HUDEP-2 (cell line): ENCODE results near the gene NEU4.

Source experiments
- DNase-seq, 76 experiments: peaks; one replicate each; lab custom pipeline; 2025; ENCODE audit not compliant: unreplicated experiment in 76 of 76; lab: John Stamatoyannopoulos, UW

Gene NEU4

DNA sequence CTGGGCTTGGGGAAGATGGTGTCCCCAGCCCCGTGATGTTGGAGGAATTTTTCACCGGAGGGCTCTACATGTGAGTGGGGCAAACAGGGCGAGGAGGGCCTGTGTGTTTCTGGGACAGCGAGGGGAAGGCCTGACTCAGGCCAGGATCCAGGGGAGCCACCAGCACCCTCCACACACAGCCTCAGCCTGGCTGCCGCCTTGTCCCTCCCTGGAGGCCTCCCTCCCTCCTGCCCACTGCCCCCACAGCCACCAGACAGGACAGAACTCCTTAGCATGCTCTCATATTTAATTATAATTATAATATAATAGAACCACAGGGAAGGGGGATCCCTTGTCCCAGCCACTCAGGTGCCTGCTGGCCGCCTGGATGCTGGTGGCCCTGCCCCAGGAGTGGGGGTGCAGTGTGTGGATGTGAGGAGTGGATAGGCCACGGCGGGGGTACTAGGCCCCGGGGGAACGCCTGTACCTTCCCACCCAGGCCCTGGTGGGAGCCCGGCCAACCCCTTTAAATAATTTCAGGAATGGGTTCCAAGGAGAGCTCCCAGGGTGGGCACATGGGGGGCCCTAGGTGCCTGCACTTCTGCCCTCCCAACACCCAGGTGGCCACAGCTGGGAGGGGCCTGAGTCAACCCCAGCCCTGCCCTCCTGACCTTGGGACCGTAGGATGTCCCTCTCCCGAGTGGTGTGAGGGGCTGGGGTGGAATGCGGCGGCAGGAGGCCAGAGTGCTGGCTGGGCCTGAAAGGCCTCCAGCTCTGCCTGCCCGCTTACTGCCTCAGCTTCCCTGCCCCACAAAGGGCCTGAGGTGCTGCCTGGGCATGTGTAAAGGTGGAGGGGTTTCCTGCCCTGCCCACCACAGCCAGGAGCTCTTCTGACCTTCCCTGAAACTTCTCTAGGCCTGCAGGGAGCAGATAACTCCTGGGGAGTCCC, 40.9 kb downstream of the NEU4 start:
- no peak for DNase-seq

DNA sequence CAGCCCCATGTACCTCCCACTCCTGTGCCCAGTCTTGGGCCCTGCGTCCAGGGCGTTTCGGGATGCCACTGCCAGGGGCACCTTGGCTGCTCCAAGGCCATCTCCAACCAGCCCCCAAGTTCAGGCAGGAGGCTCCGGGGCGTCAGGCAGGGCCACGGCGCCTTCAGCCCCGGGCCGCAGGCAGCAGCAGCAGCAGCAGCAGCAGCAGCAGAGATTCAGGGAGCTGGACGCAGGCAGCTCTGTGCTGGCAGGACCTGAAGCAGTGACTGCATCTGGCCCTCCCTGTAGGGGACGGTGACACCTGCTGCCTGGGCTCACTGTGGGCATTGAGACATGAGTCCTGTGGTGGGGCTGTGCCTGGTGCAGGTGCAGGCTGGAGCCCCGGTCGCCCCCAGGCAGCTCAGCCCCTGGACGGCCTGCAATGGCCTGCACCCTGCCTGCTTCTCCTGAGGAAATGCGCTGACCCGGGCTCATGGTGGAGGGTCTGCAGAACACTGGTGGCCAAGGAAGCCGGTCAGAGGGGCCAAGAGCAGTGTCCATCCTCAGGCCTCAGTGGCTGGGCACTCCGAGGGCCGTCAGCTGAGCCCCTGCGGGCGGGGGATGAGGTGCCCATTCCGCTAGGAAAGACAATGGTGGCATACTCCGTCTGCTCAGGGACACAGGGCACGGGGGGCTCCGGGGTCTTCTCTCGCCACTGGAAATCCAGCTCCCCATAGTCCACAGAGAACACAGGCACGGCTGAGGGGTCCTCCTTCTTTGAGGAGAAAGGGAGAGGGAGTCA, 41.7 kb downstream of the NEU4 start:
- DNase-seq, result no peak

DNA sequence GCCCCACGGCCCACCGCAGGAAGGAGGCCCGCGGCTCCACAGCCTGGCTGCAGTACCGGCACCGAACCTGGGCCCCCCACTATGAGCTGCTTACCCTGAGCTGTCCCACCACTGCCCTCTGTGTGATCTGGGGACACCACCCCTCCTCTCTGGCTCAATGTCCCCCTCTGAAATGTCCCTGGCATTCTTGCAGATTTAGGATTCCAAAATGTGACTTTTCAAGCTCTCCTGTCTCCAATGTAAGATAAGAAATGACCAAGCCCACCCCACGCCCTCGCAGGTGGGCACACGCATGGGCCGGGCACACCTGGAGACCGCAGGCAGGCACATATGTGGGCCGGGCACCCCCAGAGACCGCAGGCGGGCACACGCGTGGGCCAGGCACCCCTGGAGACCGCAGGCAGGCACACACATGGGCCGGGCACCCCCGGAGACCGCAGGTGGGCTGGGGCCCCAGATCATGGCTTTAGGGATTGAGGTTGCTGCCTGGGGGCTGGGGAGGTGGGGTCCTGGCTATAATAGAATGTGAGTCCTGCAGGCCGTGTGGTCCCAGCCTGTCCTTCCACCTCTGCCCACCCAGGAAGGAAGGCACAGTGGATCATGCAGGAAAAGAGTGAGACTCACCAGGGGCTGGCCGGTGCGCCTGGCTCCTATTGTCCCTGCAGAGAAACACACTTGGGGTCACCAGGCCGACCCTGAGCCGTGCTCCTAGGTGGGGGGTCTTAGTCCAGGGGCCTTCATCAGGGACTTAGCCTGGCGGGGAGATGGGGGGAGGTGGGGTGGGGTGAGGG, 42.5 kb downstream of the NEU4 start:
- no peak for DNase-seq

DNA sequence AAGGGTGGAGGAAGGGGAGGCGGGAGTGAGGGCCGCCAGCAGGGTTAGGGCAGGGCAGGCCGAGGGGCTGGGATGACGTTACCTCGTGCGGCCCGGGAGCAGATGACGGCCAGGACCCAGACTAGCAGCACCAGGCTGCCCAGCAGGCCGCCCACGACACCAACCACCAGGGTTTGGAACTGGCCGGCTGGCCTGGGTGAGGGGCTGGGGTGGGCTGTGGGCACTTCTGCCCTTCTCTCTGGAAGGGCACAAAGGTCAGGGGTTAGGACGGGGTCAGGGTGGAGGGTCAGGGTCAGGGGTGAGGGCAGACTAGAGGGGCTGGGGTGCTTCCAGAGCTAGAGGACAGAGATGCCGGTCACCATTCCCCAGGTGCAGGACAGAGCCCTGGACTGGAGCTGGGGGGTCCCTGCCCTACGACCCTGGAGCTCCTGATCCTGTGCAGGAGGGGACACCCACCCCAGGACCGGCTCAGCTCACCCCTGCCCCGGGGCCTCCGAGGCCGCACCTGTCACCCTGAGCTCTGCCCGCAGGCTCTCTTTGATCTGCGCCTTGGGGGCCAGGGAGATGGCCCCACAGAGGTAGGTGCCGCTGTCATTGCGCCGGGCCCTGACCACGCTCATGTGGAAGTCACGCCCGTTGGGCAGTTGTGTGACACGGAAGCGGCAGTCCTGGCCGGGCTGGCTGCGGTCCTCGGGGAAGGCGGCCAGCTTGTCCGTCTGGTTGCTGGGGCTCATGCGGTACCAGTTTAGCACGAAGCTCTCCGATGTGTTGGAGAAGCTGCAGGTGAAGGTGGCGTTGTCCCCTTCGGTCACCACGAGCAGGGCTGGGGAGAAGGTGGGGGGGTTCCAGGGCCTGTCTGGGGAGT, 43.4 kb downstream of the NEU4 start:
- DNase-seq, result no peak

DNA sequence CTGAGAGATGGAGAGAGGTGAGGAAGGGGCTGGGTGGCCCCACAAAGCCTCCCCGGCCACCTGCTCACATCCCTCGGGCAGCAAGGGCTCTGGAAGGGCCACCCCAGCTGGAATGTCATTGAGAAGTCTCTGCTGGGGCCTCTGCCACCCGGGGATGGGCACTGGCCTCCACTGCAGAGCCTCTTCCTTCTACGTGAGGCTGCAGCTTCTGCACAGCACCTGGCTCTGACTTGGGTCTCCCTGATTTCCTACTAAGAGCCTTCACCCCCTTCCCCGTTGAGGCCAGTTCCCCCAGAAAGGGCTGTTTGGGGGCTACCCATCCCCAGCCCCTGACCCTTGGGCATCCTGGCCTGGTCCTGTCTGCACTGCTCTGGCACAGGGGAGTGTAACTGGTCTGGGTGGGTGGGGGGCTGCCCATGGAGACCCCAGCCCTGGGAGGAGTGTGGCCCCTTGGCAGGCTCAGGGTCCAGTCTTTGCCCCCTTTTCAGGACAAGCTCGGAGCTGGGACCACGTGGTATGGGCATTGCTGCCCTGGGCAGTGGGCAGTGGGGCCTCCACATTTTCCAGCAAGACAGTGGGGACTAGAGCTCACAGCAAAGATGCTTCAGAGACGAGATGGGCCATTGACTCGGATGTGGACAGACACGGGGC, 44.1 kb downstream of the NEU4 start:
- no peak for DNase-seq

DNA sequence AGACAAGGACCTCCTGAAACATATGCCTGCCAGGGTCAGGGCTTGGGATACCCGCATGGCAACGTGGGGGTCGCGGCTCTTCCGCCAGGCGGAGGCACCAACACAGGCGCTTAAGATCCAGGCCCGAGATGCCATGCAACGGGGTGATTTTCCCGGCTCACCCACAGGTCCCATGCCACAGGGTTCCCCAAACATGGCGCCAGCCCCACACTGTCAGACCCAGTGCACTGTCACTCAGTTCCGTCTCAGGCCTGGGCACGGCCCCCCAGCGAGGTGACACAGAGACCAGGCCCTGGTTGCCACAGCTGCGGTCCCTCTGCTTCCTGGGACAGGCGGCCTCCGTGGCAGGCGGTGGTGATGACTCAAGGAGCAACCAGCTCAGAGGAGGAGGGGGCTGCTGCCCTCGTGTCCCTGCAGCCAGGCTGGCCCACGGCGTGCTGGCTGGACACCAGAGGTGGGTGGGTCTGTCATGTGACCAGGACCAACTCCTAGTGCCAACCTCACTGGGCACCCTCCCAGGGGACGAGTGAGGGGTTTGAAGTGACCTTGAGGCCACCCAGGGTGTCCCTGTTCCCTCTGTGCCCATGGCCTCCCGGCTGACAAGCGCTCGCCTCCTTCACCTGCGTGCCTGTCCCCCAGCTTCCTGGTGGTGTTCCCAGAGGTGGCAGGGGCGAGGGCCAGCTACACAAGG, 44.8 kb downstream of the NEU4 start:
- DNase-seq, result no peak

DNA sequence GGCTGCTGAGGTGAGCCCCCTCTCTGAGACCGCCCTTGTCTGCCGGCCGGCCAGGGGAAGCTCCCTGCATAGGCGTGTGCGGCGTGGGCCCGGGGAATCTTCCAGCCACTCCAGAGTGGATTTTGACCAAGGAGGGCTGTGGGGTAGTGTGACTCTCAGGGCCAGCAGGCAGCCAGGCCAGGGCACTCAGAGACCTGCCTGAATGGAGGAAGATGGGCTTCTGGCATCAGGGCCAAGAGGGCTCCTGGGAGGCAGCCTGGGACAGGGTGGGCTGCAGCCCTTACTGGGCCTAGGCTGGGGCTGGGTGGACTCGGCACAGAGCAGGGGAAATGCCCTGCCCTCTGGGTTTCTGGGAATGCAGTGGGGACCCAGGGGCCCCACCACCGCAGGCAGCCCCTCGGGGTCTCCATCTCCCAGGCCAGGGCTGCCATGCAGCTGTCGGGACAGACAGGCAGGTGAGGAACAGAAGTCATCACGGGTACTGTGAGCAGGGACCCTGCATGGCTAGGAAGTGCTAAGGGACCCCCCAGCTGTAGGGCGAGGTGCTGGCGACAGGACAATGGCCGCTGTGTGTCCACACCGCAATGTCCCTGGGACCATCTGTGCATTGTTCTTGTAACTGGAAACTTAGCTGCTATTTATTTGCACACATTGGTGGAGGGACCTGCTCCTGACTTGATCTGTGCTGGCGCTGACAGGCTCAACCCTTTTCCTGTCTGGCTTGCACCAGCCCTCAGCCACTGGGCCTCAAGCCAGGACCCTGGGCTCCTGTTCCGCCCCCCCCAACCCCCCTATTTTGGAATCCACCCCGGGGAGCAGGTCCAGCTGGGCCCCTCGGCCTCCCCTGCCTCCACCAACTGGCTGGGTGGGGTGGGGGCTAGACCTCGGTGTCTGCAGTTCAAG, 45.6 kb downstream of the NEU4 start:
- no peak for DNase-seq

DNA sequence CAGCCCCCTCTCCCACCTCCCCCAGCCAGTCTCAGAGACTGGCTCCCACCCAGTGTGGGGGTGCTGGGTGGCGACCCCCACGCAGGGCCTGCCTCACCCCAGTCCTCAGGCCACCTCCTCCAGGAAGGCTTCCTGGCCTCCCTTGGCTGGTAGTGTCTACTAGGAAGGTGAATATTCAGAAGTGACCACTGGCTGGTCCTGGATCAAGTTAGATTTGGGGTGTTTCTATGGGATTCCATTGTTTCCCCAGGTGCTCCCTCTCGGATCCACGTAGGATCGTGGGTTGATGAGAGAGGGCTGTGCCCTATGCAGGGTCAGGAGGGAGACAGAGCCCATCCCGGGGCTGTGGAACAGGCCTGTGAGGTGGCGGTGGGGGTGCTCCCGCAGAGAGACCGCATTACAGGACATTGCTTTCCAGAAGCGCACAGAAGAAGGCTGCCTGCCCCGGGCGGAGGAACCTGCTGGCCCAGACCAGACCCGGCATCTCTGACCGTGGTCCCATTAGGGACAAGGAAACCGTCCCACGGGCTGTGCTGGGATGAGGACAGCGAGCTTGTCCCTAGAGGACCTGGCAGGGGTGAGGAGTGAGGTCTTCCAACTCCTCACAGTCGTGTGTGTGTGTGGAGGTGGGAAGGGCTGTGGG, 46.4 kb downstream of the NEU4 start:
- no peak for DNase-seq

DNA sequence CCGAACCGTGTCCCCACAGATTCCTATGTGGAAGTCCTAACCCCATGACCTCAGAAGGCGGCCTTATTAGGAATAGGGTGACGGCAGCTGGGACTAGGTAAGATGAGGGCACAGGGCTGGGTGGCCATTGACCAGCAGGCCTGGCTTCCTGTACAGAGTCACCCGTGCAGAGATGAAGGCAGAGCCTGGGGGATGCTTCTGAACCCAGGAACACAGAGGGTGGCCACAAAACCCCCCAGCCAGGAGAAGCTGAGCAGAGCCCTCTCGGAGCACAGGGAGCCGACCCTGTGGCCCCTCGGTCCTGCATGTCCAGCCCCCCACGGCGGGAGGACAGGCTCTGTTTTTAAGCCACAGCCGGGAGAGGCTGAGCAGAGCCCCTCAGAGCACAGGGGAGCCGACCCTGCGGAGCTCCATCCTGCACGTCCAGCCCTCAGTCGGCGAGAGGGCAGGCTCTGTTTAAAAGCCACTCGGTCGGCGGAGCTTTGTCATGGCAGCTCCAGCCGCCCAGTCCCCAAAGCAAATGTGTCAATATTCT, 47.0 kb downstream of the NEU4 start:
- DNase-seq, result no peak

DNA sequence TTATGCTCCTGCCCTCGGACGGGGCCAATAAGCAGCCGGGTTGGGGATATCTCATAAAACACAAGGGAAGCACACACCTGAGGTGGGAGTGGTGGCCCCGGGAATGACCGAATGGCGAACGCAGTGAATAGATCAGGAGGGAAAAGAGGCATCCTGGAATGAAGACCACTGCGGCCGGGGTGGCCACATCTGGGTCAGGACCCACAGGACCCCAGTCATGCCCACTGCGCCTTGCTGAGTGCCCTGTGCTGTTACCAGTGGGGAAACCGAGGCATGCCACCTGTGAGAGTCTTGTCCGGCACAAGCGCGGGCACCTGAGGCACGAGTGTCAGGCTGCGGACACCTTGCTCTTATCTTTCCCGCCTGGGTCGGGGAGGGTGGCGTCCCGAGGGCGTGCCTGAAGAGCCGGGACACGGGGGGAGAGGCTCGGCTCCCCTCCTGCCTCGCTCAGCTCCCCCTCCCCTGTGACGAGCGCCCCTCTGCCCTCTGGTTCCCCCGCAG, 48.1 kb downstream of the NEU4 start:
- no peak for DNase-seq

DNA sequence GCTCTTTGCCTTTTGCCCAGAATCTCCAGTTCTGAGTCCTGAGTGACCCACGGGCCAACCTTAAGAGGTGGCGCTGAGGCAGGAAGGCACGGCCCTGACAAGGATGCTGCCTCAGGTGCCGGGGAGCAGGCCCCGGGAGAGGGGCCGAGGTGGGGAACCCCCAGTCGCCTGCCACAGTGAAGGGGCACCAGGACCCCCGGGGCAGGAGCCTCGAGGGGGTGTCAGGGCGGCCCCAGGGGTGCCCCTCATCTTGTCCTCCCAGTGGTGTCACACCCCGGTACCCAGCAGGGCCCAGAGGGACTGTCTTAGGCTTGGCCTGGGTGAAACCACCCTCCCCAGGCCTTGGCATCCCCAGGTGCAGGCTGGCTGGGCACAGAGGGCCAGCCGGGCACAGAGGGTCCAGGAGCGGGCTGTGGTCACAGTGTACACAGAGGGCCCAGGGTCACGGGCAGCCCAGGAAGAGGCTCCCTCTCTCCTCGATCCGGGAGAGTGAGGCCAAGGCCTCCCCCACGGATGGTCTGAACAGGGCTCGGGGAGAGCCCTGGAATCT, 48.7 kb downstream of the NEU4 start:
- no peak for DNase-seq

DNA sequence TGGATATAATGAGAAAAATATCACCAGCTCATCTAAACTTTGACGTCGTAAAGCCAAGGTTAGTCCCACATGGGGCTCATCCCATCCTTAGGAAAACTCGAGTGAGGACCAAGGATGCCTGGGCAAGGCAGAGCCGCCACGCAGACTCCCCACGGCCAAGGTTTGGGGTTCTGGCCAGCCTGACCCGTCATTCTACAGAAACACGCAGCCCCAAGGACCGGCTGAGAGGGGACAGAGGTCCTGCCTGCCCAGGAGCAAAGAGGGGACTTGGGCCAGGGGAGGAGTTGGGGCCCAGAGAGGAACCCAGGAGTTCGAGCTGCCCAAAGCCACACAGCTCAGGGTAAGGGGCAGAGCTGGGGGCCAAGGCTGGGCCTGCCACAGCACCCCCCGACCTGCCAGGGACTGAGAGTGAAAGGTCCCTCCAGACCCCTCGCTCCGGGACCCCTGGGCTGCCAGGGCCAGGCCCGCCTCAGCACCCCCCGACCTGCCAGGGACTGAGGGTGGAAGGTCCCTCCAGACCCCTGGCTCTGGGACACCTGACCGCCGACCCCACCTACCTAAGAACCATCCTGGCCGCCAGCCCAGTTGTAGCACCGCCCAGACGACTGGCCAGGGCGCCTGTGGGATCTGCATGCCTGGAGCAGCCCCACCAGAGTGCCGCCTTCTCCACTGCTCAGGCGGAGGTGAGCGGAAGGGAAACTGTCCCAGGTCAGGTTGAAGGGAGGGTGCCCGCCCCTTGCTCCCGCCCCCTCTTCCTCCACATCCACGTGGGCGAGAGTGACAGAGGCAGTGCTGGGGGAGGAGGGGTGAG, 49.4 kb downstream of the NEU4 start, which contains the start of gene PDCD1:
Gene PDCD1, minus strand, starts transcription at position 689 of the 811 bp plus-strand sequence. Its CDS starts 56 bp downstream, at position 633.
- no peak for DNase-seq

DNA sequence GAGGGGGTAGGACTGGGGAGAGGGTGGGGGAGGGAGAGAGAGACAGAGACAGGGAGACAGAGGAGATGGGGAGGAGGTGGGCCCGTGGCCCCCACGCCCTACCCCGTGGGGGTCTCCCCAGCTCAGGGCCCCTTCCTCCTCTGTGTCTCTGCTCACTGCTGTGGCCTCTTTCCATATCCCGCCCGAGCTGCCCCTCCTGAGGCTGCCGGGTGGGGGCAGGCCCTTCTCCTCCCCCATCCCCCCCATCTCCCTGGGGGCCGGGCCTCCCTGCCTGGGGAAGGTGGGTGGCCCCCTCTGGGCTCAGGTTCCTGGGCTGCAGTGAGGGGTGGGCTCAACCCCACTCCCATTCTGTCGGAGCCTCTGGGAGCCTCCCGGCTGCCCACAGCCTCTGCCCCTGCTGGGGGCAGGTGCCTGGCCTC, 50.0 kb downstream of the NEU4 start:
- no peak for DNase-seq

DNA sequence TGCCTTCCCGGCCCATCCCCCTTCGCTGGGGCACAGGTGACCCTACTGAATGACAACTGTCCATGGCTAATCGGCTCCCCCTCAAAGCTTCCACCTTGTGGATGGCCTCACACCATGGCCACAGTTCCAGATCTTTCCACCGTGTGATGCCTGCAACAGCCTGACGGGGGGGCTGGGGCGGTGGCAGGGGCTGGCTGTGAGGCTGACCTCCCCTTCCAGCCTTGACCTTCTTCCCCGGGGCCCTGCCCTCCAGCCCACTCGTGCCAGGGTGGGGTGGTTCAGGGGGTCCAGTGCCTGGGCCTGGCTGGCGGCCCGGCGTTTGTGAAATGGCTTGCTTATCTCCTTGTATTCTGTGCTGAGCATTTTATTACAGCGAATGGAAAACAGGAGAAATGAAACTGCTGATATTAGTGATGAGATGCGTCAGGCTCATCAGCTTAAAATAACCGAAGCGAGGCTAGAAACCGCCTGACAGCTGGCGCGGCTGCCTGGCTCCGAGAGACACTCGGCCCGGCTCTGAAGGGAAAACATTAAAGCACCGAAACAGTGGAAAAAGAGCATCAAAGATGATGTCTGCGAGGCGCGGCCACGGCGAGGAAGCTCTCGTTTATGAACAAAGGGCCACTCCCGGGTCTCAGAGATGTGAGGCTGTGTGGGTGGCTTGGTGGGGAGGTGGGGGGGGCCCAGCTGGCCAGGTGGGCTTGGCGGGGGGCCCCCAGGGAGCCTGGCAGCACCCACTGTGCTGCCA, 50.6 kb downstream of the NEU4 start:
- DNase-seq, result peak in 1 of 76 experiments; percentile 4
